GM12864 (cell line): ENCODE results near the gene TBC1D24.

Source experiments
- DNase-seq: peaks from one replicate; pipeline ENCODE4 v3.0.0-alpha.2; 2011; ENCODE audit warnings: low read depth
- H3K4me3 ChIP-seq: 2 replicates; pipeline ENCODE4 v1.5.1; 2011; ENCODE audit warnings: mild to moderate bottlenecking, low read depth, low read length, control low read depth
- TF ChIP-seq, protein P1 (sequence below): IDR thresholded peaks from 2 replicates; pipeline ENCODE4 v1.5.1; 2011; ENCODE audit warnings: low read depth, mild to moderate bottlenecking, moderate library complexity, low read length, control low read depth, inconsistent platforms; ENCODE audit errors: missing control alignments

TBC1D24 gene

DNA sequence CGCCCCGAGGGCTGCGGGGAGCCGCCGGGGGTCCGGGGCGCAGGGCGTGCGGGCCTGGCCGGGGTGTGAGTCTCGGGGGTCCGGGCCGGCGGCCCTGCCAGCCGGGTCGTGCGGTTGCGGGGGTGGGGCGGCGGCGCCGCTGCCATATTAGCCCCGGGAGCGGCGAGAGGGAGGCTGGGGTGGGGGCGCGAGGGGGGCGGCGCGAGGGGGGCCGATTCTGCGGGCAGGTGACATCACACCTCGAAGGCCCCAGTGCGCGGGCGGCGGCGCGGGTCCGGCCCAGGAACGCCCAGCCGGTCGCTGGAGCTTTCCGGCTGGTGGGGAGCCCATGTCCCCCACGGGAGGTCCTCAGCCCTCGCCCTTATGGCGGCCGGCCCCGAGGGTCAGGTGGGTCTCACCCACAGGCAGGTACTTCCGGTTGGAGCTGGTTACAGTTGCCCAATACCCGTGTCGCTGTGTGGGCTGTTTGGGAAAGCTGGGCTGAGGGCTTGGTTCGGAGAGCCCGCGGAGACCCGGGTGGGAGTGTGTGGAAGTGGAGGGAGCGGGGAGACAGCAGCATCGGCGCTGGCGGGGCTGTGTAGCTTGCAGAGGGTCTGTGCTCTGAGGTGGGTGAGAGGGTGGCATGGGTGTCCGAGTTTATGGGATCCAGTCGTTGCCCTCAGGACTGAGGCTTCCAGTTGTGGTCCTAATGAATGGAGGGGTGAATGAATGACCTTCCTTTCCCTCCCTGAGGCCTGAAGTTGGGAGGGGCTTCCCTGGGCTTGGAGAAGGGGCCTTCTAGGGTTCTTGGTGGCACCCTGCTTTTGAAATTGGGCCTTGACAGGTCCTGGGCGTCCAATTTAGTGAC, 39.6 kb downstream of the TBC1D24 start:
- peak overlapping the region; percentile 60 for H3K4me3 ChIP-seq
- TF ChIP-seq, protein P1, sequence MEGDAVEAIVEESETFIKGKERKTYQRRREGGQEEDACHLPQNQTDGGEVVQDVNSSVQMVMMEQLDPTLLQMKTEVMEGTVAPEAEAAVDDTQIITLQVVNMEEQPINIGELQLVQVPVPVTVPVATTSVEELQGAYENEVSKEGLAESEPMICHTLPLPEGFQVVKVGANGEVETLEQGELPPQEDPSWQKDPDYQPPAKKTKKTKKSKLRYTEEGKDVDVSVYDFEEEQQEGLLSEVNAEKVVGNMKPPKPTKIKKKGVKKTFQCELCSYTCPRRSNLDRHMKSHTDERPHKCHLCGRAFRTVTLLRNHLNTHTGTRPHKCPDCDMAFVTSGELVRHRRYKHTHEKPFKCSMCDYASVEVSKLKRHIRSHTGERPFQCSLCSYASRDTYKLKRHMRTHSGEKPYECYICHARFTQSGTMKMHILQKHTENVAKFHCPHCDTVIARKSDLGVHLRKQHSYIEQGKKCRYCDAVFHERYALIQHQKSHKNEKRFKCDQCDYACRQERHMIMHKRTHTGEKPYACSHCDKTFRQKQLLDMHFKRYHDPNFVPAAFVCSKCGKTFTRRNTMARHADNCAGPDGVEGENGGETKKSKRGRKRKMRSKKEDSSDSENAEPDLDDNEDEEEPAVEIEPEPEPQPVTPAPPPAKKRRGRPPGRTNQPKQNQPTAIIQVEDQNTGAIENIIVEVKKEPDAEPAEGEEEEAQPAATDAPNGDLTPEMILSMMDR = no peak
- no peak for DNase-seq

DNA sequence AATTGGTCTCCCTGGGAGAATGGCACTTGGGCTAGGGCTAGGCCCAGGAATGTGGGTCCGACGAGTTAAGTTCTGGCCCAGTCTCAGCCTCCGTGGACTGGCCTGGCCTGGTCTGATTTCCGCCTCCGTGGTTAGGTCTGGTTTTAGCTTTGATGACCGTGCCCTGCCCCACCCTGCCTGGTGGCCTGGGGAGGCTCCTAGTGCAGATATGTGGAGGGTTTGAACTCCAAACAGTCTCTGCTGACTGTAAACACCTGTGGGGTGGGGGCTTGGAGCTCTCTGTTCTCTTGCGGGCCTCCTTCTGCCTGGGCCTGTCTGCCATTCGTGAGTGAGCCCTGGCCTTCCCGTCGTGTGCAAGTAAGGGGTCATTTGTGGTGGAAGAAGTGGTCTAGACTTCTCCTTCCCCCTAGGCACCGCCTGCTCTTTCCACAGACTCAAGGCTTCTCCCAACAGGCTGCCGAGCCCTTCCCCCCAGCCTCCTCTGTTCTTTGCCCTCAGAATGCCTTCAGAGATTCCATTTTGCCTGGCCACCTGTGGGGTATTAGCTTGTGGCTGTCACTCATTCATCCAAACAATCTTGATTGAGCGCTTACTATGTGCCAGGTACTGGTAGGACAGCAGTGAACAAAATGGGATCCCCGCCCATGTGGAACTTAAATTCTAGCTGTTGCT, 40.4 kb downstream of the TBC1D24 start:
- H3K4me3 ChIP-seq = peak overlapping the region; percentile 60
- DNase-seq = no peak
- TF ChIP-seq, protein P1 = no peak

DNA sequence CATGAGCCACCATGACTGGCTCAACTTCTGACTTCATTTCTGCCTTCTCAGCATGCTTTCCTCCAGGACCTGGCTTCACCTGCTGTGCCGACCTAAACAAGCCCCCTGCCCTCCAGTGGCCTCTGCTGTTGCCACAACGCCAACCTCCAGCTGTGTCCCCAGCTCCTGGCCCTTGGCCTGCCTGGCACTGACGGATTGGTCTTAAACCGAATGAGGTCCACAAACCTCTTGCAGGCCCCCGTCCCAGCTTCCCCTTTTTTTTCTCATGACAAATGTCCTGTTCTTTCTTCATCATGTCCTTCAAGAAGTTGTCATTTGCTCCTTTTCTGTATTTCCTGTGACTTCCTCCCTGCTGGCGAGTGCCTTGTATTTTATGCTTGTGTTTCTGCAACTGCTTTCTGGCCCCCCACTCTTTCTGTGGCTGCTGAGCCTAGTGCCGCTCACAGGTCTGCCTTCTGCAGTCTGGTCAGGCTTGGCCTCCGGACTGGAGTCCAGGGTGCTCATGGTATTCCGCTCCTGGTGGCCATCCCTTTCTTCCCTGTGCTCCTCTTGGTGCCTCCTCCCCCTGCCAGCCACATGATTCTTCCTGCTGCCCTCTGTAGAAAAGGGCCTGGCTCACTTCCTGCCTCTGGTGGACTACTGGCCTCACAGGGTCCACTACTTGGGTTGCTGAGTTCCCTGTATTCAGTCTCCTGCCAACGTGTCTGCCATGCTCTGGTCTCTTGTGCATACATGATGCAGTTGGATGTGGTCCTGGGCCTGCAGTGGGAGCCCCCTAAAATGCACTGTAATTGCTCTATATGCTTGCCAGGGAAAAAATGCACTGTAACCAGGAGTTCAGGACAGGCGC, 41.7 kb downstream of the TBC1D24 start:
- TF ChIP-seq, protein P1 = no peak
- DNase-seq = no peak
- no peak overlapping the region for H3K4me3 ChIP-seq

DNA sequence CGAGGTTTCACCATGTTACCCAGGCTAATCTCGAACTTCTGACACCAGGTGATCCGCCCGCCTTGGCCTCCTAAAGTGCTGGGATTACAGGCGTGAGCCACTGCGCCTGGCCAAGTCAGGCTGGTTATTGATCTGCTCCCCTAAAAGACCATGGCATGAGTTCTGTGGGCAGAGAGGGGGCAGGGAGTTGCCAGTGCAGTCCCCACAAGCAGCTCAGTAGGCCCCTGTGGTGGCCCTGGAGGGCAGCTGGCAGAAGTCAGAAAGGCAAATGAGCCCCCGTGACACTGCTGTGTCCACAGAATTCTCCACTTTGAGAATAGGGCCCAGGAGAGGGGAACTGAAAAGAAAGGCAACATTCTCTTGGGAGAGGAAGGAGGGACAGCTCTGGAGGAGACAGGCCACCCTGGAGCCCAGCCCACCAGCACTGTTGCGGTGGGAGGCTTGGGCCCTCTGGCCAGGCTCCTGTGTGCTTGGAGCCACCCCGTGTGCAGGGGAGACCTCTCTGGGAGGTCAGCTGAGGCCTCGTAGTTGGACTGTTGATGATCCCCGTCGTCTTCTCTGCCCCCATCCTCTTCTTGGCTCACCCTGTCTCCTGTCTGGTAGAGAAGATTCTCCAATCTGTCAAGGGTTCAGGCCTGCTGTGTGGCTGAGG, 43.2 kb downstream of the TBC1D24 start:
- TF ChIP-seq, protein P1 = no peak
- H3K4me3 ChIP-seq = no peak overlapping the region
- DNase-seq = no peak

DNA sequence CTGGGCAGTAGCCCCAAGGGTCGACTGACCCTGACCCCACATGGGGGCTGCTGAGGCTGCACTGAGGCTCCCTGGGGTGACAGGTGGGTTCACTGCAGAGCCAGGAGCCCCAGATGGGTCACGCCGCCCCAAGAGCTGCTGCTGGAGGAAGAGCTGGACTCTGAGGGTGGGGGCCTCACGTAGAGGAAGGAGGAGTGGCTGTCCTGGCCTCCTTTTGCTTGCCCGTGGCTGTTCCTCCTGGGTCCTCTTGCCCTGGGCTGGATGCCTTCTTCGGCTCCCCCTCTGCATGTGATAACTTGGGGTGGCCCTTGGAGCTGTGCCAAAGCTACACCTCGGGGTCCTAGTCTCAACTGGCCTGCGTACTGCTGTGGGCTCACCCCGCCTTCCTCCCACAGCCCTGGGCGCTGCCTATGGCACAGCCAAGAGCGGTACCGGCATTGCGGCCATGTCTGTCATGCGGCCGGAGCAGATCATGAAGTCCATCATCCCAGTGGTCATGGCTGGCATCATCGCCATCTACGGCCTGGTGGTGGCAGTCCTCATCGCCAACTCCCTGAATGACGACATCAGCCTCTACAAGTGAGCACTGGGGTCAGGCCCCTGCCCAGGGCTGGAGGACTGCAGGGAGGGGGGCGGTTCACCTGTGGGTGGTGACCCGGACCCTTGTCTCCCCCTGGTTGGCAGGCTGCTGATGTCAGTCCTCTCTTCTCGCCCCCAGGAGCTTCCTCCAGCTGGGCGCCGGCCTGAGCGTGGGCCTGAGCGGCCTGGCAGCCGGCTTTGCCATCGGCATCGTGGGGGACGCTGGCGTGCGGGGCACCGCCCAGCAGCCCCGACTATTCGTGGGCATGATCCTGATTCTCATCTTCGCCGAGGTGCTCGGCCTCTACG, 44.1 kb downstream of the TBC1D24 start:
- TF ChIP-seq, protein P1 = no peak
- H3K4me3 ChIP-seq = no peak overlapping the region
- DNase-seq = no peak
